GM12892 (cell line): Measurements from ENCODE around the gene USP4.
A peak's percentile ranks its signal among the peaks of the same experiment; 100 is the strongest.
"Not testable (repeated sequence)": the region's sequence is repeated elsewhere in the genome, so short reads cannot be mapped to it uniquely, and the experiment has no call there.

Source experiments
- DNase-seq: peaks from one replicate; pipeline ENCODE4 v3.0.0; 2011; ENCODE audit not compliant: insufficient read length
- FAIRE-seq: peaks from 2 replicates; lab custom pipeline; 2011; peaks lifted over from hg19 to GRCh38; lab: Jason Lieb, UNC
- POLR2A ChIP-seq: IDR thresholded peaks from 2 replicates; pipeline ENCODE4 v1.6.1; 2011; ENCODE audit warnings: low read depth, low read length, control low read depth
- POLR2AphosphoS5 ChIP-seq: IDR thresholded peaks from 2 replicates; pipeline ENCODE4 v1.6.1; 2011; ENCODE audit warnings: low read depth, low read length, control low read depth
- TAF1 ChIP-seq: IDR thresholded peaks from 2 replicates; pipeline ENCODE4 v1.6.1; 2011; ENCODE audit warnings: low read depth, mild to moderate bottlenecking, control low read depth, low read length, borderline replicate concordance

USP4 gene

DNA sequence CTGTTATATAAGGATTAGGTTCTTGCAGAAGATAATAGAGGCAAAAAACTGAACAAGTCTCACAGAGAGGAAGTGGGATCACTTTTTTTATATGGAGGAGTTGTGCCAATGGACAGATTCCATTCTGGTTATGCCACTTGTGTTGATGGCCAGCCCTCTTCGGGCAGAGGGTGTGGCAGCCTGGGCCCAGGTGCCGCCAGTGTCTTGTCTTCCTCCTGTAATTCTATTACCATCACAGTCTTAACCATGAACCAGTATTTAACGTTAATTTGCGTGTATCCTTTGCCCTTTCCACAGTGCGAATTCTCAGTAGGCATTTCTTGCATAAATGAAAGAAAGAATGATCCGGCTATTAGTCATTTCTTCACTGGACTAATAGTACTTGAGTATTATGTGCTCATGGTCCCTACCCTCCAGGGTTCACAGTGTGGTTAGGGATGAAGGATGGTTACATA lies 7.0 kb upstream of the USP4 start:
- DNase-seq (no peak), FAIRE-seq (no peak)
- TF ChIP-seq POLR2A = no peak
- TF ChIP-seq POLR2AphosphoS5 = no peak
- no peak for TF ChIP-seq TAF1

DNA sequence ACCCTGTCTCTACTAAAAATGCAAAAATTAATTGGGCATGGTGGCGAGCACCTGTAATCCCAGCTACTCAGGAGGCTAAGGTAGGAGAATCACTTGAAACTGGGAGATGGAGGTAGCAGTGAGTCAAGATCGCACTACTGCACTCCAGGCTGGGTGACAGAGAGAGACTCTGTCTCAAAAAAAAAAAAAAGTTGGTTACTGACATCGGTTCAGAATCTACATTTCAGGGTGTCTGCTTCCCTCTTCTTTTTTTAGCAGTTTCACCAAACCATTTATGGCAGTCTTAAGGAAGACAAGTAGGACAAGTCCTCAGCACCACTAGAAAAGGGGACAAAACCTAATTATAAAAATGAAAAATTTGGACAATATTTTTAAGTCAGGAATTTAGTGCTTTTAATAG lies 3.3 kb upstream of the USP4 start:
- DNase-seq (no peak), FAIRE-seq (no peak)
- no peak for TF ChIP-seq POLR2A
- TF ChIP-seq POLR2AphosphoS5 = no peak
- no peak for TF ChIP-seq TAF1

DNA sequence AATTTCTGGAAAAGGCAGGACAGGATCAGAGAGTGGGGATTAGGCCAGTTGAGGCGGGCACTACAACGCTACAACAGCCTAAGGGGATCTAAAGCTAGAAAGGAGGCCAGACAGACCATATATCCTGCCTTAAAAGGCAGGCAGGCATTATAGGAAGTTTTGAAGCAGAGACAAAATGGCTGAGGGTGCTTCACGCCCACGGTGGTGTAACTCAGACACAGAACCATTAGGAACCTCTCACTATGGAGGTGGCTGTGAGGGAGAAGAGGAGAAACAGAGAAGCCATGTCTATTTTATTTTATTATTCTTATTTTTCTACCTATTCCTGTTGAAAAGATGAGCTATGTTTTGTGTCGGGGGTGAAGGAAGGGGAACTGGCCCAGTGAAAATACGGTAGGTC lies 2.1 kb upstream of the USP4 start:
- no peak for DNase-seq
- FAIRE-seq = no peak
- TF ChIP-seq POLR2AphosphoS5 (no peak), POLR2A (no peak), TAF1 (no peak)

DNA sequence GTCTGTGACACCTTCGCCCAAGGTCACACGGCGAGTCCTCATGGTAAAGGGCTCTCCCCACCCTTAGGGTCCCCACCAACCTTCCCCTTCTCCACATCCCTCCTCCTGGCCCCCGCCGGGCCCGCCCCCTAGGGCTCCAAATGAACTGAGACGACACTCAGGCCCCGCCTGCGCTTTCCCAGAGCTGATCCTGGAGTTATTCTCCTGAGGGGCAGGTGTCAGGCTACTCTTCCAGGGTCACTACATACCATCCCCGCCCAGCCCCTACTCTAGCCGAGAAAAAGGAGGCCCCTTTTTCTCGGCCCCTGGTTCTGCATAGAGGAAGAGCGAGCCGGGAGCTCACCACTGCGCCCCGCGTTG lies 292 bp downstream of the USP4 start:
- TF ChIP-seq POLR2A (no peak), POLR2AphosphoS5 (no peak), TAF1 (no peak)
- FAIRE-seq = no peak
- no peak for DNase-seq

DNA sequence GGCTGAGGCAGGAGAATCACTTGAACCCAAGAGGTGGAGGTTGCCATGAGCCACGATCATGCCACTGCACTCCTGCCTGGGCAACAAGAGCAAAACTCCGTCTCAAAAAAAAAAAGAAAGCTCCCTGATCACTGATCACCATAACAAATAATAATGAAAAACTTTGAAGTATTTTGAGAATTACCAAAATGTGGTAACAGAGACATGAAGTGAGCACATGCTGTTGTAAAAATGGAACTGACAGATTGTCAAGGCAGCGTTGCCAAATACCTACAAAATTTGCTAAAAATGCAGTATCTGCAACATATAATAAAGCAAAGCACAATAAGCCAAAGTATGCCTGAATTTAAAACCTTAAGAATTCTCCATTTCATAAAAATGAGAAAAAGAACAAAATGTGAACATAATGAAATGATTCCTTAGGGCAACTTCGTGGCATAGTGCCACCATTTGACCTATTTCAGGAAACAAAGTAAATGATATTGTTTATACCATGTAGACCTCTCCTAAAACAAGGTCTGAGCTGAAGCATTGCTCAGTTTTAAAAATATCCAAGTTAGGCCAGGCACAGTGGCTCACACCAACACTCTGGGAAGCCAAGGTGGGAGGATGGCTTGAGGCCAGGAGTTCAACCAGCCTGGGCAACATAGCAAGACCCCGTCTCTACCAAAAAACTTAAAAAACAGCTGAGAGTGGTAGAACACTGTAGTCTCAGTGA lies 5.8 kb downstream of the USP4 start:
- FAIRE-seq (peak; percentile 9), DNase-seq (no peak)
- no peak for TF ChIP-seq POLR2A
- no peak for TF ChIP-seq POLR2AphosphoS5
- TF ChIP-seq TAF1 = no peak

DNA sequence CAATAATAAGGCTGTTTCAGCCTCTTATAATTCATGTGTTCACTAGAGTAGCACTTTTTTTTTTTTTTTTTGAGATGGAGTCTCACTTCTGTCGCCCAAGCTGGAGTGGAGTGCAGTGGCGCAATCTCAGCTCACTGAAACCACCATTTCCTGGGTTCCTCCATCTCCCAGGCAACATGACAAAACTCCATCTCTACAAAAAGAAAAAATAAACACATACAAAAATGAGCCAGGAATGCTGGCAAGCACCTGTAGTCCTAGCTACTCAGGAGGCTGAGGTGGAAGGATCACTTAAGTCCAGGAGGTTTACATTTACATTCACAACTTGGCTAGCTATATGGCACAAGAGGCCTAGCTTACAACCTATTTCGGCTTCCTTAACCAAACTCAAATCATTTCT lies 6.8 kb downstream of the USP4 start:
- no peak for DNase-seq
- no peak for FAIRE-seq
- TF ChIP-seq POLR2A (no peak), POLR2AphosphoS5 (no peak), TAF1 (no peak)

DNA sequence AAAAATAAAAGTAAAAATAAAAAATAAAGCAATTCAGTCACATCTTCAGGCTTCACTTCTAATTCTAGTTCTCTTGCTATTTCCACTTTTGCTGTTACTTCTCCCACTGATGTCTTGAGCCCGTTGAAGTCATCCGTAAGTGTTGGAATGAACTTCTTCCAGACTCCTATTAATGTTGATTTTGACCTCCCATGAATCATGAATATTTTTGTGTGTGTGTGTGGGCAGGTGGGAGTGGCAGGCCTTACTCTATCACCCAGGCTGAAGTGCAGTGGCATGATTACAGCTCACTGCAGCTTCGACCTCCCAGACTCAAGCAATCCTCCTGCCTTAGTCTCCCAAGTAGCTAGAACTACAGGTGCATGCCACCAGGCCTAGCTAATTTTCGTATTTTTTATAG lies 10.7 kb downstream of the USP4 start:
- FAIRE-seq (no peak), DNase-seq (no peak)
- TF ChIP-seq POLR2AphosphoS5 (no peak), POLR2A (no peak), TAF1 (no peak)

DNA sequence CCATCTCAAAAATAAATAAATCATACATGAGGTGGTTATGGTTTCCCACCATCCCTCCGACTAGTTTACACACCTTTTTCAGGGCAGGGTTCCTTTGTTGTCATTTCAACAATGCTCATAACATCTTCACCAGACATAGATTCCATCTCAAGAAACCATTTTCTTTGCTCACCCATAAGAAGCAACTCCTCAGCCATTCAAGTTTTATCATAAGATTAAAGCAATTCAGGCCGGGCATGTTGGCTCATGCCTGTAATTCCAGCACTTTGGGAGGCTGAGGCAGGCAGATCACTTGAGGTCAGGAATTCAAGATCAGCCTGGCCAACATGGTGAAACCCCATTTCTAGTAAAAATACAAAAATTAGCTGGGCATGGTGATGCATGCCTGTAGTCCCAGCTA lies 11.5 kb downstream of the USP4 start:
- DNase-seq, FAIRE-seq: not testable (repeated sequence)

DNA sequence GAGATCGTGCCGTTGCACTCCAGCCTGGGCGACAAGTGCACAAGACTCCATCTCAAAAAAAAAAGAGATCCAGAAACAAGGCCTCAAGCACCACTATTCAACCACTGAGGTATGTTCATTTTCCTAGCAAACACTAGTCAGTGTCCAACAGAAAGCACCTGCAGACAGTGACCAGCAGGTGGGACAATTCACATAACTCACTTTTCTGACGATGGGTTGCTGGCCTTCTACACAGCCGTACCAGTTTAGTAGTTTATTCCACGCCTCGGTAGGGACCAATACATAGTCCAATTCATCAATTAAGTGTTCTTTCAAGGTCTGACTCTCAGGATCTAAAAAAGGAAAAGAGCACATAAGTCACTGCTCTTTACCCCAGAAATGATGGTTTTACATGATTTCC lies 12.4 kb downstream of the USP4 start:
- peak; percentile 70 for FAIRE-seq
- TF ChIP-seq TAF1 (no peak), POLR2AphosphoS5 (no peak), POLR2A (no peak)
- no peak for DNase-seq

DNA sequence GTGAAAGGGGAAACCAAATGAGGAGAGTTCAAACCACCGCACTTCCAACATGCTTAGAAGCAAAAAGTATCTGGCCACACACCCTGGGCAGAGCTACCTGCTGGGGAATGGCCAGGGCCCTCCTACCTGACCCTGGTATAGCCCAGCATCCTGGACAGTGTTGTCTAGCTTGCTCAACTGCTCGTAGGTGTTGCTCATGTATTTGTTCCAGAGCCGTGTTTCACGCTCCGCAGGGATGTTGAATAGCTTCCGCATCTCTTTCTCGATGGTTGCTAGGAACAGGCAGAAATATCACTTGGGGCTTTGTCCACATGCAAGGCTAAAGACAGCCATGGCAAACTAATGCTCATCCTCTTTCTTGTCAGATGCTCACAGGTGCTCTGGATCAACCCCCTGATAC lies 15.1 kb downstream of the USP4 start:
- no peak for TF ChIP-seq POLR2AphosphoS5
- TF ChIP-seq POLR2A = no peak
- no peak for TF ChIP-seq TAF1
- no peak for FAIRE-seq

DNA sequence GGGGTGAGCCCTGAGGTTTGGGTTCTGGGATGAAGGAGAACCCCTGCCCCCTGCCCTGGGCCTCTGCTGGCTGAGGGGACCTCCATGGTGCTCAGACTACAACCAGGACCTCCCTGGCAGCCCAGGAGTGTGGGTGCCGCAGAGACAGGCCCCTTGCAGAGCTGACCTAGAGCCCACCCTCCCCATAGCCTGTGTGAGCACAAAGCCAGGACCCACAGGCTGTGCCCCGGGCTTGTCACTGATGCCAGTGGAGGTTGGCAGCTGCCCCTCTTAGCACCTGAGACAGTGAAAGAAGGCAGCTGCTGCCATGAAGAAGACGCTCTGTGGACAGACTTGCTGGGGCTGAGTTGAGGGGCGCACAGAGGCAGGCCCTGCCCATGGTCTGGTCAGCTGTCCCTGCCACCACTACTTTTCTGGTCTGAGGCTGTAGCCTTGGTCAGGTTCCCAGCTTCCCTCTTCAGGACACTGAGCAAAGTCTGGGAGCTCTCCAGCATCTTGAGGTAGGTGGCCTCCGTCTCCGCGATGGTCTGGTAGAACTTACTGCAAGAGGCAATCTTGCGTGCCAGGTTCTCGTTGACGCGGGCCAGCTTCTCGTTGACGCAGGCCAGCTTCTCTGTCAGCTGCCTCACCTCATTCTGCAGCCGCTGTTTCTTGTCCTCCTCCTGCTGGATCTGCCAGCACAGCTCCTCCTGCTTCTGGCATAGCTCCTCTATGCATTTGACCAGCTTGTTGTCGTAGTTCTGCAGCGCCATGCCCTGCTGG lies 23.0 kb downstream of the USP4 start:
- no peak for TF ChIP-seq TAF1
- no peak for TF ChIP-seq POLR2AphosphoS5
- no peak for TF ChIP-seq POLR2A
- no peak for DNase-seq
- no peak for FAIRE-seq

More for the DNA sequence above, 15.1 kb downstream of the USP4 start:
- no peak for DNase-seq

DNA sequence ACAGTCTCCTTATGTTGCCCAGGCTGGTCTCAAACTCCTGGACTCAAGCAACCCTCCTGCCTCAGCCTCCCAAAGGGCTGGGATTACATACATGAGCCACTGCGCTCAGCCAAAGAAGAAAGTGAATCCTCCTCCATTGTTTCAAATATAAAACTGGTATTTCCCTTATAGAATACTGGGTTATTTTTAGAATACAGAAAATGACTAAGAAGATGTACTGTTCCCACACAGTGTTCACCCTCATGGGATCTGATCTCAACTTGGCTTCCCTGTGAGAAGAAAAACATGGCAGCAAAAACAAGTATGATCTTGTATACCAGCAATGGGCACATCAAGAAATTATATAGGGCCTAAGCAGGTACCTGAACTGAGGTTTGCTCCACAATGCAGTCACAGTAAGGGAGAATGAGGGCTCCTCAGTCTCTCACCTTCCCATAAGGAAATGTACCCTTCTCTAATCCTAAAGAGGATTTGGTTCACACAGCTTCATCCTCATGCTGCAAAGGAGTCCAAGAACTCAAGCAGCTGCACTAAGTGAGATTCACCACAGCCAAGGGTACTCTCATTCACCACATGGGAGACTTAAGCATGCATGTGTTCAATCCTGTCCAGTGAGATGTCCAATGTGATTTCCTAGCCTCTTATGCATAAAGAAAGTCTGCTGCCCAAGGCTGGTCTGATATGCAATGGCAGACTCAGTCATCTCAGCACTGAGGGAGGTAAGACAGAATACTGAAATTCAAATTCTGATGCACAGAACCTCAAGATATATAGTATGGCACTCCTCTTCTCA lies 25.8 kb downstream of the USP4 start:
- TF ChIP-seq TAF1 (no peak), POLR2A (no peak), POLR2AphosphoS5 (no peak)
- peak; percentile 24 for FAIRE-seq
- no peak for DNase-seq
